SU-DHL-6 (cell line): ENCODE results near the gene FHOD3.

Experiments
- H2AFZ ChIP-seq: fragments of 200-600 bp; sonication (generic); 2 replicates; pipeline ENCODE4 v1.6.1; 2014; ENCODE audit warnings: low read depth, mild to moderate bottlenecking, moderate library complexity, mixed read lengths, antibody characterized with exemption, low read length; ENCODE audit not compliant: severe bottlenecking
- H3F3A ChIP-seq: fragments of 200-600 bp; shearing (Covaris generic); 2 replicates; pipeline ENCODE4 v1.6.0; 2016; ENCODE audit warnings: antibody characterized with exemption, mild to moderate bottlenecking; ENCODE audit not compliant: insufficient read depth
- H3K27ac ChIP-seq: fragments of 200-600 bp; sonication (generic); 2 replicates; pipeline ENCODE4 v1.5.1; 2016; ENCODE audit warnings: low read depth, mild to moderate bottlenecking, low read length, moderate library complexity, mixed read lengths
- H3K27me3 ChIP-seq: fragments of 200-600 bp; sonication (generic), shearing (Covaris generic); 2 replicates; pipeline ENCODE4 v1.6.0; 2014; ENCODE audit warnings: mild to moderate bottlenecking, low read length
- H3K36me3 ChIP-seq: fragments of 200-600 bp; sonication (generic); 2 replicates; pipeline ENCODE4 v1.6.1; 2014; ENCODE audit warnings: mild to moderate bottlenecking, low read length, mixed read lengths
- H3K4me2 ChIP-seq: fragments of 300-600, 200-600 bp; shearing (Covaris generic), sonication (generic); 2 replicates; pipeline ENCODE4 v1.6.0; 2014; ENCODE audit warnings: low read length, low read depth, mild to moderate bottlenecking; ENCODE audit not compliant: poor library complexity, severe bottlenecking
- H3K4me3 ChIP-seq: fragments of 200-600 bp; sonication (generic); 2 replicates; pipeline ENCODE4 v1.5.1; 2014; ENCODE audit warnings: antibody characterized with exemption, low read length, mild to moderate bottlenecking, mixed read lengths; ENCODE audit not compliant: insufficient read depth, poor library complexity, severe bottlenecking
- H3K79me2 ChIP-seq: fragments of 200-600 bp; sonication (generic); 2 replicates; pipeline ENCODE4 v1.6.1; 2014; ENCODE audit warnings: mild to moderate bottlenecking, low read length, moderate library complexity; ENCODE audit not compliant: insufficient read depth
- H3K9ac ChIP-seq: fragments of 200-600 bp; sonication (generic); 2 replicates; pipeline ENCODE4 v1.7.0; 2014; ENCODE audit warnings: mild to moderate bottlenecking, low read length
- H3K9me2 ChIP-seq: fragments of 200-600 bp; sonication (generic); replicated peaks from 2 replicates; pipeline ENCODE4 v1.6.1; 2014; ENCODE audit warnings: low read length; ENCODE audit not compliant: insufficient read depth
- H3K9me3 ChIP-seq: fragments of 200-600 bp; sonication (generic); 2 replicates; pipeline ENCODE4 v1.6.1; 2014; ENCODE audit warnings: low read length, mixed read lengths; ENCODE audit not compliant: insufficient read depth
- H4K20me1 ChIP-seq: fragments of 200-600 bp; sonication (generic); 2 replicates; pipeline ENCODE4 v1.6.1; 2014; ENCODE audit warnings: low read depth, mild to moderate bottlenecking, antibody characterized with exemption, low read length, moderate library complexity, mixed read lengths
- CTCF ChIP-seq: fragments of 200-600 bp; sonication (generic); IDR thresholded peaks from one replicate; pipeline ENCODE4 v1.5.1; 2017; ENCODE audit warnings: antibody characterized with exemption, mild to moderate bottlenecking, low read length, moderate library complexity; ENCODE audit not compliant: insufficient read depth, poor library complexity, severe bottlenecking
- EZH2phosphoT487 ChIP-seq: fragments of 200-600 bp; sonication (generic), shearing (Covaris generic); conservative IDR thresholded peaks from 2 replicates; pipeline ENCODE4 v1.6.1; 2018; ENCODE audit warnings: mild to moderate bottlenecking, antibody characterized with exemption, low read length, moderate library complexity, mixed read lengths

The FHOD3 gene

GRCh38 chr18:36503477-36503876 is 206.0 kb downstream of the FHOD3 start:
- no peak overlapping the region for H2AFZ ChIP-seq
- H3K9me2 ChIP-seq: no peaks in the 10 kb centered on the region; the same call in 1 of the 2 replicates
- H3K27me3 ChIP-seq: no peaks in the 10 kb centered on the region
- no peaks in the 10 kb centered on the region for H3K9me3 ChIP-seq
- H3K27ac ChIP-seq: no peak overlapping the region
- TF ChIP-seq CTCF (no peak), EZH2phosphoT487 (no peak)
- no peaks in the 10 kb centered on the region for H4K20me1 ChIP-seq
- no peaks in the 10 kb centered on the region for H3K79me2 ChIP-seq
- H3K4me3 ChIP-seq: no peak overlapping the region
- H3K4me2 ChIP-seq: no peak overlapping the region
- H3K9ac ChIP-seq: no peak overlapping the region
- H3K36me3 ChIP-seq: no peaks in the 10 kb centered on the region
- H3F3A ChIP-seq: no peaks in the 10 kb centered on the region

- H2AFZ ChIP-seq: no peak overlapping the region
- no peak overlapping the region for H3K9ac ChIP-seq
- no peak for TF ChIP-seq EZH2phosphoT487
- TF ChIP-seq CTCF: no peak
These were observed 207.4 kb downstream of the FHOD3 start for GRCh38 chr18:36504928-36505327.

GRCh38 chr18:36505665-36506064 is 208.2 kb downstream of the FHOD3 start:
- Histone ChIP-seq H3K79me2 (no peaks in the 10 kb centered on the region), H4K20me1 (no peaks in the 10 kb centered on the region), H3K4me3 (no peak overlapping the region), H3K9ac (no peak overlapping the region), H3K9me2 (no peaks in the 10 kb centered on the region; the same call in 1 of the 2 replicates), H3K36me3 (no peaks in the 10 kb centered on the region), H3K27ac (no peak overlapping the region), H2AFZ (no peak overlapping the region), H3K4me2 (no peak overlapping the region), H3F3A (no peaks in the 10 kb centered on the region), H3K27me3 (no peaks in the 10 kb centered on the region), H3K9me3 (no peaks in the 10 kb centered on the region)
- no peak for TF ChIP-seq CTCF
- TF ChIP-seq EZH2phosphoT487: no peak

More at GRCh38 chr18:36504928-36505327, 207.4 kb downstream of the FHOD3 start:
- Histone ChIP-seq H4K20me1 (no peaks in the 10 kb centered on the region), H3K36me3 (no peaks in the 10 kb centered on the region), H3K27me3 (no peaks in the 10 kb centered on the region), H3F3A (no peaks in the 10 kb centered on the region), H3K4me3 (no peak overlapping the region), H3K4me2 (no peak overlapping the region), H3K79me2 (no peaks in the 10 kb centered on the region), H3K9me3 (no peaks in the 10 kb centered on the region), H3K27ac (no peak overlapping the region), H3K9me2 (no peaks in the 10 kb centered on the region; the same call in 1 of the 2 replicates)
